ENCODE measurements around the gene GPC6. TPM values are rescaled to one million over a fixed set of nuclear protein-coding genes. Genes with fewer than 3 reads are reported as not detected.
A peak's percentile ranks its signal among the peaks of the same experiment; 100 is the strongest.

GPC6 gene
- total and polyA plus RNA-seq, 2 experiments from 2014 or later = 14.4 to 20.8 TPM

DNA sequence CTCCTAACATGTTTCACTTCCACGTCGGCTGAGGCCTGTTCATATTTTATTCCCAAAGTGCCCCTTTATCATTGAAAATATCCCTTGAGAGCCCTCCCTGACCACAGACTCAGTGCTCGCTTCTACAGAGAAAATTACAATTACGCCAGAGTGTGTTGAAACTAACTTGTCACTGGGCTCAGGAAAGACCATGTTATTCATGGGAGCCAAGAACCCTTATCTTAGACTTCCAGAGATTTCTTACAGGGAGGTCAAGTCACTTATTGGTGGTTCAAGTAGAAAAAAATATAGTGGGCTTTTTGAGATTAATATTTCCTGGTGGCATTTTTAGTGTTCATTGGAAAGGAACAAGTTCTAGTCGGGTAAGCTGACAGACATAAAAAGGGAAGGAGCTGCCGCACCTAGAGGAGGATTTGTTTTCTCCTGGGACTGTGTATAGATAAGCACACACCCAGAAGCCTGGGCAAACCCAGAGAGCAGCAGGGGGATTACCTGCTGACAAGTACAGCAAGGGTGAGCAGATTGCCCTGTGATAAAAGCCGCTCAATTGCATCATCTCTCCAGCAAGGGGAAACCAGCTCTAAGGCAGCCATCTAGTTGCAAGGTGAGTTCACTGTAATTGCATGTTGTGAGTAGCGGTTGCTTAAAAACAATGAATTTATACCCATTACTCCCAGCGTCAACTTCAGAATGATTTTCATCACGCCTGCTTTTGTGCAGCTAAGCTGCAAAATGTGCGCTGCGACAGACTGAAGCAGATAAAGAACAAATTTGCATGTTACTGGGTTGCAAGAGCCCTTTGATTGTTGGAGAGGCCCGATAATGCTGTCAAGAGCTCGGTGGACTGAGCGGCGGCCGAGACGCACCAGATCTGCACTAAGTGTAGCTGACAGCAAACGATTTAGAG lies 1206.7 kb downstream of the GPC6 start:
- Histone ChIP-seq H3K4me3 (no peak overlapping the region), H4K20me1 (ENCODE audit: insufficient read depth) (no peaks in the 10 kb centered on the region), H3K9me3 (ENCODE audit: low read depth) (no peaks in the 10 kb centered on the region), H2AFZ (no peak overlapping the region), H3K27ac (no peak overlapping the region), H3K9ac (no peak overlapping the region), H3K9me2 (ENCODE audit: insufficient read depth) (no peaks in the 10 kb centered on the region), H3K79me2 (ENCODE audit: insufficient read depth) (no peaks in the 10 kb centered on the region), H3K27me3 (replicated peaks; ENCODE audit: insufficient read depth) (peaks cover 7% of the 10 kb centered on the region; the same call in 1 of the 2 replicates), H3K4me2 (ENCODE audit: unreplicated experiment) (no peak overlapping the region), H3K4me1 (ENCODE audit: insufficient read depth) (no peaks in the 10 kb centered on the region), H3K36me3 (ENCODE audit: low read depth) (no peaks in the 10 kb centered on the region), H3F3A (ENCODE audit: insufficient read depth) (no peaks in the 10 kb centered on the region)
- WGBS, 2 experiments (ENCODE audit: low coverage in 1 of 2, low lambda C conversion rate in 2 of 2, missing lambda C conversion rate in 2 of 2) = 74 to 75% methylated on average over 19 of the region's 19 CpGs
- no peak for TF ChIP-seq EZH2phosphoT487 (IDR thresholded peaks at IDR 0.05; ENCODE audit: insufficient read depth, low read depth)
- TF ChIP-seq EZH2 (IDR thresholded peaks at IDR 0.05; ENCODE audit: insufficient read depth, poor library complexity, severe bottlenecking) = no peak
- in situ Hi-C loops (cut with MboI) = no loop called here
- no peak for DNase-seq

DNA sequence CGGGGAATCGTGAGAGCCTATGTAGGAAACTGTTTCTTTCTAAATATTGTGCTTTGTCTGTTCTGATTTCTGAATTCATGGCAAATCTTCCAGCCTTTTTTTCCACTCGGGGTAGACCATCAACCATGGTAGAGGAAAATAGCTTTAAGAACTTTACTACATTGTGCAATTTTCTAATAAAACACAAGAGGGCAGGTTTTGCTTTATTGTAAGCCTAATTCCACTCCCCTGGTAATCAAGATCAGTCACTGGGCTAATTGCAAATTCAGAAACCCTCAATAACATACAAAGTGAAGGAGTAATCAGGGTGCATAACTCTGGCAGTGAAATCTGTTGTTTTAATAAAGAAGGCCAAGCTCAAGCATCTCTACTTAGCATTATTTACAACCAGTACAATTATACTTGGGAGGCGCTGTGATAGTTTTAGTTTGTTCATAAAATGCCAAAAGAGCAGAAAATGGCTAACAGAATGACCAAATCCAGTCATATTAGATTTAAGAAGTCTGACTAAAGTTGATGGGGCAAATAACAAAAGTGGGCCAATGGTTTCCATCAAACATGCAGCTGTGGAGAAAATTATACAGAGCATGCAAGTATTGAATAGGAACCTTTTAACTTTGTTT lies 1209.1 kb downstream of the GPC6 start:
- Histone ChIP-seq H3K27ac (no peak overlapping the region), H3K4me2 (ENCODE audit: unreplicated experiment) (no peak overlapping the region), H2AFZ (no peak overlapping the region), H3K36me3 (ENCODE audit: low read depth) (no peaks in the 10 kb centered on the region), H3K27me3 (replicated peaks; ENCODE audit: insufficient read depth) (peaks cover 21% of the 10 kb centered on the region), H3K79me2 (ENCODE audit: insufficient read depth) (no peaks in the 10 kb centered on the region), H3K4me1 (ENCODE audit: insufficient read depth) (no peaks in the 10 kb centered on the region), H3K4me3 (no peak overlapping the region), H3F3A (ENCODE audit: insufficient read depth) (no peaks in the 10 kb centered on the region), H3K9ac (no peak overlapping the region), H3K9me3 (ENCODE audit: low read depth) (no peaks in the 10 kb centered on the region), H3K9me2 (ENCODE audit: insufficient read depth) (no peaks in the 10 kb centered on the region), H4K20me1 (ENCODE audit: insufficient read depth) (no peaks in the 10 kb centered on the region)
- DNase-seq = peak; percentile 65
- TF ChIP-seq EZH2 (IDR thresholded peaks at IDR 0.05; ENCODE audit: insufficient read depth, poor library complexity, severe bottlenecking) (no peak), EZH2phosphoT487 (IDR thresholded peaks at IDR 0.05; ENCODE audit: insufficient read depth, low read depth) (no peak)
- 30 to 31% methylated on average over 4 of the region's 4 CpGs for WGBS, 2 experiments (ENCODE audit: low coverage in 1 of 2, low lambda C conversion rate in 2 of 2, missing lambda C conversion rate in 2 of 2)
- in situ Hi-C loops (cut with MboI) = no loop called here

DNA sequence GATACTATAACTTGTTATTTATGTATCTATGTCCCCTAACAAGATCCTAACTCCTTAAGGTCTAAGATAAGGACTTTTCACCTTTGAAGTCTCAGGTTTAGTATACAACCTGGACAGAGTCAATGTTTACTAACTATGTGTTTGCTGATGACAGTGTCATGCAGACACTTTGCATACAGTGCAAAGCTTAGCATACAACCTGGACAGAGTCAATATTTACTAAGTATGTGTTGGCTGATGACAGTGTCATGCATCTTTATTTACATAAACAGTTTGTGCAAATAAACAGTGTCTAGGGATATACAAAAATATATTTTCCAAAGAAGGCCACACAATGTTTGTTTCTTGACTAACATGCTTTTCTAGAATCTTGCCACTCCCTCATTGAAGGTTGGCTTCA lies 1218.2 kb downstream of the GPC6 start:
- no peak overlapping the region for H2AFZ ChIP-seq
- H3K9ac ChIP-seq = no peak overlapping the region
- H3K27me3 ChIP-seq (replicated peaks; ENCODE audit: insufficient read depth) = no peaks in the 10 kb centered on the region
- no peak overlapping the region for H3K27ac ChIP-seq
- no peak overlapping the region for H3K4me3 ChIP-seq
- no peak for TF ChIP-seq EZH2 (IDR thresholded peaks at IDR 0.05; ENCODE audit: insufficient read depth, poor library complexity, severe bottlenecking)
- no peak for TF ChIP-seq EZH2phosphoT487 (IDR thresholded peaks at IDR 0.05; ENCODE audit: insufficient read depth, low read depth)
- in situ Hi-C loops (cut with MboI) = no loop called here
- DNase-seq = no peak
- no peaks in the 10 kb centered on the region for H3F3A ChIP-seq (ENCODE audit: insufficient read depth)
- H4K20me1 ChIP-seq (ENCODE audit: insufficient read depth) = no peaks in the 10 kb centered on the region
- H3K4me2 ChIP-seq (ENCODE audit: unreplicated experiment) = no peak overlapping the region
- no peaks in the 10 kb centered on the region for H3K36me3 ChIP-seq (ENCODE audit: low read depth)
- no peaks in the 10 kb centered on the region for H3K9me2 ChIP-seq (ENCODE audit: insufficient read depth)
- no peaks in the 10 kb centered on the region for H3K4me1 ChIP-seq (ENCODE audit: insufficient read depth)
- H3K9me3 ChIP-seq (ENCODE audit: low read depth) = no peaks in the 10 kb centered on the region
- no peaks in the 10 kb centered on the region for H3K79me2 ChIP-seq (ENCODE audit: insufficient read depth)

- DNase-seq = no peak
- Histone ChIP-seq H3K4me2 (ENCODE audit: unreplicated experiment) (no peak overlapping the region), H2AFZ (no peak overlapping the region), H3K9me2 (ENCODE audit: insufficient read depth) (no peaks in the 10 kb centered on the region), H3K9ac (no peak overlapping the region), H3K36me3 (ENCODE audit: low read depth) (no peaks in the 10 kb centered on the region), H3K4me1 (ENCODE audit: insufficient read depth) (no peaks in the 10 kb centered on the region), H3K27me3 (replicated peaks; ENCODE audit: insufficient read depth) (peaks cover 9% of the 10 kb centered on the region; the same call in 1 of the 2 replicates), H3K27ac (no peak overlapping the region), H3F3A (ENCODE audit: insufficient read depth) (no peaks in the 10 kb centered on the region), H3K79me2 (ENCODE audit: insufficient read depth) (no peaks in the 10 kb centered on the region), H3K4me3 (no peak overlapping the region), H3K9me3 (ENCODE audit: low read depth) (no peaks in the 10 kb centered on the region), H4K20me1 (ENCODE audit: insufficient read depth) (no peaks in the 10 kb centered on the region)
- no peak for TF ChIP-seq EZH2phosphoT487 (IDR thresholded peaks at IDR 0.05; ENCODE audit: insufficient read depth, low read depth)
- TF ChIP-seq EZH2 (IDR thresholded peaks at IDR 0.05; ENCODE audit: insufficient read depth, poor library complexity, severe bottlenecking) = no peak
- in situ Hi-C loops (cut with MboI) = no loop called here
Measured at GRCh38 chr13:94454334-94454733, 1227.7 kb downstream of the GPC6 start.

Data from GM23248 (cell line).